ENCODE measurements around the gene RLF.

Gene RLF

GRCh38 chr1:40276122-40276521 is 114.9 kb downstream of the RLF start:
- no peak for DNase-seq

GRCh38 chr1:40281853-40282252 is 120.7 kb downstream of the RLF start:
- no peak for DNase-seq

Measured in EL (cell line).